SK-N-SH treated with all-trans-retinoic acid at 6 μM for 48 hours (cell line): ENCODE data around the gene MAPK12.
A peak's percentile ranks its signal among the peaks of the same experiment; 100 is the strongest.

Experiments used
- ATAC-seq: fragments of 200-7000 bp; cut with Tn5 transposase; 3 replicates; pipeline ENCODE4 v1.9.1; 2020; ENCODE audit warnings: mild to moderate bottlenecking, moderate library complexity
- CSDC2 ChIP-seq: fragments of 250-450 bp; sonication (Bioruptor Pico); IDR thresholded peaks from 2 replicates; pipeline ENCODE4 v1.5.0; 2020; ENCODE audit warnings: mild to moderate bottlenecking, moderate library complexity
- ESRRG ChIP-seq: fragments of 250-450 bp; sonication (Bioruptor Pico); IDR thresholded peaks from 2 replicates; pipeline ENCODE4 v1.6.1; 2021; ENCODE audit warnings: mild to moderate bottlenecking
- GLIS3 ChIP-seq: fragments of 250-450 bp; sonication (Bioruptor Pico); IDR thresholded peaks from 2 replicates; pipeline ENCODE4 v1.5.0; 2020; ENCODE audit warnings: mild to moderate bottlenecking, moderate library complexity
- ISL1 ChIP-seq: fragments of 250-450 bp; sonication (Bioruptor Pico); IDR thresholded peaks from 2 replicates; pipeline ENCODE4 v2.1.2; 2022; ENCODE audit warnings: mild to moderate bottlenecking, moderate library complexity
- OSR1 ChIP-seq: fragments of 250-450 bp; sonication (Bioruptor Pico); IDR thresholded peaks from 2 replicates; pipeline ENCODE4 v1.8.0; 2022; ENCODE audit warnings: moderate library complexity, mild to moderate bottlenecking, inconsistent platforms
- PATZ1 ChIP-seq: fragments of 250-450 bp; sonication (Bioruptor Pico); IDR thresholded peaks from 2 replicates; pipeline ENCODE4 v1.8.0; 2020; ENCODE audit warnings: mild to moderate bottlenecking, moderate library complexity, borderline replicate concordance
- POU6F1 ChIP-seq: fragments of 250-450 bp; sonication (Bioruptor Pico); IDR thresholded peaks from 2 replicates; pipeline ENCODE4 v1.8.0; 2021; ENCODE audit warnings: low read depth, mild to moderate bottlenecking, moderate library complexity, borderline replicate concordance
- PPARA ChIP-seq: fragments of 250-450 bp; sonication (Bioruptor Pico); IDR thresholded peaks from 2 replicates; pipeline ENCODE4 v1.5.0; 2020; ENCODE audit warnings: mild to moderate bottlenecking, borderline replicate concordance
- SNAI2 ChIP-seq: fragments of 250-450 bp; sonication (Bioruptor Pico); IDR thresholded peaks from 2 replicates; pipeline ENCODE4 v1.5.0; 2020; ENCODE audit warnings: mild to moderate bottlenecking, moderate library complexity
- TCF4 ChIP-seq: fragments of 250-450 bp; sonication (Bioruptor Pico); IDR thresholded peaks from 2 replicates; pipeline ENCODE4 v1.8.0; 2021; ENCODE audit warnings: mild to moderate bottlenecking, moderate library complexity, borderline replicate concordance
- TOX ChIP-seq: fragments of 250-450 bp; sonication (Bioruptor Pico); IDR thresholded peaks from 2 replicates; pipeline ENCODE4 v1.8.0; 2021; ENCODE audit warnings: mild to moderate bottlenecking, moderate library complexity, borderline replicate concordance
- ZC3H10 ChIP-seq: fragments of 250-450 bp; sonication (Bioruptor Pico); IDR thresholded peaks from 2 replicates; pipeline ENCODE4 v1.5.1; 2021; ENCODE audit warnings: mild to moderate bottlenecking, moderate library complexity
- ZFP3 ChIP-seq: fragments of 250-450 bp; sonication (Bioruptor Pico); IDR thresholded peaks from 2 replicates; pipeline ENCODE4 v1.5.0; 2020; ENCODE audit warnings: mild to moderate bottlenecking, moderate library complexity
- ZFP30 ChIP-seq: fragments of 450-650 bp; formaldehyde crosslinking; IDR thresholded peaks from 2 replicates; pipeline ENCODE4 v1.5.0; 2022; ENCODE audit warnings: mild to moderate bottlenecking, moderate library complexity
- ZNF8 ChIP-seq: fragments of 450-650 bp; formaldehyde crosslinking; IDR thresholded peaks from 2 replicates; pipeline ENCODE4 v1.5.0; 2020; ENCODE audit warnings: mild to moderate bottlenecking, moderate library complexity
- TF ChIP-seq, protein P1 (sequence below): fragments of 250-450 bp; sonication (Bioruptor Pico); IDR thresholded peaks from 2 replicates; pipeline ENCODE4 v1.5.0; 2020; ENCODE audit warnings: mild to moderate bottlenecking, moderate library complexity
- TF ChIP-seq, protein P2 (sequence below): fragments of 250-450 bp; sonication (Bioruptor Pico); IDR thresholded peaks from 2 replicates; pipeline ENCODE4 v1.5.1; 2021; ENCODE audit warnings: mild to moderate bottlenecking, moderate library complexity
- TF ChIP-seq, protein P3 (sequence below): fragments of 250-450 bp; sonication (Bioruptor Pico); IDR thresholded peaks from 2 replicates; pipeline ENCODE4 v1.5.1; 2020; ENCODE audit warnings: low read depth, mild to moderate bottlenecking, moderate library complexity

The MAPK12 gene

GRCh38 chr22:50250249-50250554 lies 11.3 kb downstream of the MAPK12 start (continued):
- TF ChIP-seq POU6F1 (CRISPR knock-in tag) = no peak

- ATAC-seq = no peak
- TF ChIP-seq ISL1 (CRISPR knock-in tag) = no peak
These were observed 11.9 kb downstream of the MAPK12 start for GRCh38 chr22:50249341-50250248.

GRCh38 chr22:50248196-50249081 lies 13.0 kb downstream of the MAPK12 start:
- TF ChIP-seq GLIS3 (CRISPR knock-in tag) (0 out of 2 replicates have a peak, but pooled peaks have one; percentile 26), PATZ1 (CRISPR knock-in tag) (no peak)
- ATAC-seq = no peak

GRCh38 chr22:50247748-50248147 lies 13.7 kb downstream of the MAPK12 start:
- peak; percentile 2; the same call in 1 of the 3 replicates for ATAC-seq
- TF ChIP-seq, protein P1, sequence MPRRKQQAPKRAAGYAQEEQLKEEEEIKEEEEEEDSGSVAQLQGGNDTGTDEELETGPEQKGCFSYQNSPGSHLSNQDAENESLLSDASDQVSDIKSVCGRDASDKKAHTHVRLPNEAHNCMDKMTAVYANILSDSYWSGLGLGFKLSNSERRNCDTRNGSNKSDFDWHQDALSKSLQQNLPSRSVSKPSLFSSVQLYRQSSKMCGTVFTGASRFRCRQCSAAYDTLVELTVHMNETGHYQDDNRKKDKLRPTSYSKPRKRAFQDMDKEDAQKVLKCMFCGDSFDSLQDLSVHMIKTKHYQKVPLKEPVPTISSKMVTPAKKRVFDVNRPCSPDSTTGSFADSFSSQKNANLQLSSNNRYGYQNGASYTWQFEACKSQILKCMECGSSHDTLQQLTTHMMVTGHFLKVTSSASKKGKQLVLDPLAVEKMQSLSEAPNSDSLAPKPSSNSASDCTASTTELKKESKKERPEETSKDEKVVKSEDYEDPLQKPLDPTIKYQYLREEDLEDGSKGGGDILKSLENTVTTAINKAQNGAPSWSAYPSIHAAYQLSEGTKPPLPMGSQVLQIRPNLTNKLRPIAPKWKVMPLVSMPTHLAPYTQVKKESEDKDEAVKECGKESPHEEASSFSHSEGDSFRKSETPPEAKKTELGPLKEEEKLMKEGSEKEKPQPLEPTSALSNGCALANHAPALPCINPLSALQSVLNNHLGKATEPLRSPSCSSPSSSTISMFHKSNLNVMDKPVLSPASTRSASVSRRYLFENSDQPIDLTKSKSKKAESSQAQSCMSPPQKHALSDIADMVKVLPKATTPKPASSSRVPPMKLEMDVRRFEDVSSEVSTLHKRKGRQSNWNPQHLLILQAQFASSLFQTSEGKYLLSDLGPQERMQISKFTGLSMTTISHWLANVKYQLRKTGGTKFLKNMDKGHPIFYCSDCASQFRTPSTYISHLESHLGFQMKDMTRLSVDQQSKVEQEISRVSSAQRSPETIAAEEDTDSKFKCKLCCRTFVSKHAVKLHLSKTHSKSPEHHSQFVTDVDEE = 0 out of 2 replicates have a peak, but pooled peaks have one; percentile 3
- TF ChIP-seq ZC3H10 (CRISPR knock-in tag) (no peak), SNAI2 (CRISPR knock-in tag) (no peak)

DNA sequence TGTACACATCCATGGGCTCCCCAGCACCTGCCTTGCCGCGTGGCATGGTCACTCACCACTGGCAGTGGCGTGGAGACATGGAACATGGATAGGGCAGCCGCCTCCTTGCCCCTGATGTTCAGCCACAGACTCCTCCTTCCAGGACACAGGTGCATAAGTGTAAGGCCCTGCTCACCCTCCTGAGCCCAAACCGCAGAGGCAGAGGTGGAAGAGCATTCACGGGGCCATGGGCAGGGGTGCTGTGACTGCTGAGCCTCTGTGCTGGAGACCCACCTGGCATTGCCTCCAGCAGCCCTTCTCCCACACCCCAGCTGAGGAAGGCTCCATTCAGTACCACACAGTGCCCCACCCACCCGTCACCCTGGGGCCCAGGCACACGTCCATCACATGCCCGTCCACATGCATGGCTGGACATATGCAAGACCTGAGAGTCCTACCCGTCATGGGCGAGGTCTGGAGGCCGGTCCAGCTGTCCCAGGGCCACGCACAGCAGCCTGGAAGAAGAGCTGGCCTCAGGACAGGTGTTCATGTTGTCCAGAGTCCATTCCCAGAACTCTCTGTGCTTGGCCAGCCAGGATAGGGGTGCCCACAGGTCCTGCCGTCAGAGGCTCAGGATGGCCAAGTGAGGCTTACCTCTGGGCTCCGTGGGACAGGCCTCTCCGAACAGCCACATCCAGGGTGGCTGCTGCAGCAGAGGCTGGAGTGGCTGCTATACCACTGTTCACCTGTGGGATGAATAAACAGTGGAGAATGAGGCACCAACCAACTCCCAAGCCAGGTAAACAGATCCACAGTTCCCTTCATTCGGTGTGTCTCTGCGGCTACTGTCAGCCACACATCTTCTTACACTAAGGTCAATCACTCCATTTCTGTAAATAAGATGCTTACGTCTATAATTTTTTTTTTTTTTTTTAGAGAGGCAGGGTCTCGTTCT lies 15.0 kb downstream of the MAPK12 start:
- no peak for ATAC-seq
- no peak for TF ChIP-seq ESRRG (CRISPR knock-in tag)
- TF ChIP-seq, protein P2, sequence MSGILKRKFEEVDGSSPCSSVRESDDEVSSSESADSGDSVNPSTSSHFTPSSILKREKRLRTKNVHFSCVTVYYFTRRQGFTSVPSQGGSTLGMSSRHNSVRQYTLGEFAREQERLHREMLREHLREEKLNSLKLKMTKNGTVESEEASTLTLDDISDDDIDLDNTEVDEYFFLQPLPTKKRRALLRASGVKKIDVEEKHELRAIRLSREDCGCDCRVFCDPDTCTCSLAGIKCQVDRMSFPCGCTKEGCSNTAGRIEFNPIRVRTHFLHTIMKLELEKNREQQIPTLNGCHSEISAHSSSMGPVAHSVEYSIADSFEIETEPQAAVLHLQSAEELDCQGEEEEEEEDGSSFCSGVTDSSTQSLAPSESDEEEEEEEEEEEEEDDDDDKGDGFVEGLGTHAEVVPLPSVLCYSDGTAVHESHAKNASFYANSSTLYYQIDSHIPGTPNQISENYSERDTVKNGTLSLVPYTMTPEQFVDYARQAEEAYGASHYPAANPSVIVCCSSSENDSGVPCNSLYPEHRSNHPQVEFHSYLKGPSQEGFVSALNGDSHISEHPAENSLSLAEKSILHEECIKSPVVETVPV = no peak
- TF ChIP-seq TCF4 (CRISPR knock-in tag) = no peak
- TF ChIP-seq CSDC2 (CRISPR knock-in tag) = no peak
- no peak for TF ChIP-seq PPARA (CRISPR knock-in tag)
- no peak for TF ChIP-seq POU6F1 (CRISPR knock-in tag)
- TF ChIP-seq, protein P3, sequence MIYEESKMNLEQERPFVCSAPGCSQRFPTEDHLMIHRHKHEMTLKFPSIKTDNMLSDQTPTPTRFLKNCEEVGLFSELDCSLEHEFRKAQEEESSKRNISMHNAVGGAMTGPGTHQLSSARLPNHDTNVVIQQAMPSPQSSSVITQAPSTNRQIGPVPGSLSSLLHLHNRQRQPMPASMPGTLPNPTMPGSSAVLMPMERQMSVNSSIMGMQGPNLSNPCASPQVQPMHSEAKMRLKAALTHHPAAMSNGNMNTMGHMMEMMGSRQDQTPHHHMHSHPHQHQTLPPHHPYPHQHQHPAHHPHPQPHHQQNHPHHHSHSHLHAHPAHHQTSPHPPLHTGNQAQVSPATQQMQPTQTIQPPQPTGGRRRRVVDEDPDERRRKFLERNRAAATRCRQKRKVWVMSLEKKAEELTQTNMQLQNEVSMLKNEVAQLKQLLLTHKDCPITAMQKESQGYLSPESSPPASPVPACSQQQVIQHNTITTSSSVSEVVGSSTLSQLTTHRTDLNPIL (CRISPR knock-in tag) = no peak
- no peak for TF ChIP-seq ZFP3 (CRISPR knock-in tag)
- TF ChIP-seq TOX (CRISPR knock-in tag) = no peak
- TF ChIP-seq ZFP30 (CRISPR knock-in tag) = no peak
- no peak for TF ChIP-seq SNAI2 (CRISPR knock-in tag)
- TF ChIP-seq OSR1 (CRISPR knock-in tag) = no peak
- no peak for TF ChIP-seq ZNF8 (CRISPR knock-in tag)
- TF ChIP-seq GLIS3 (CRISPR knock-in tag) = no peak
